NCI-H524 (cell line): Measurements from ENCODE around the gene MST1.

ENCODE experiments used
- DNase-seq, 2 experiments: peaks; one replicate each; lab custom pipeline; 2025; lab: John Stamatoyannopoulos, UW

The MST1 gene

GRCh38 chr3:49717959-49718857, 28.9 kb upstream of the MST1 start:
- no peak for DNase-seq

- no peak for DNase-seq
Measured at GRCh38 chr3:49717211-49717958, 28.1 kb upstream of the MST1 start.

GRCh38 chr3:49716691-49717210, 27.5 kb upstream of the MST1 start:
- DNase-seq: no peak

- DNase-seq: no peak
Measured at GRCh38 chr3:49716169-49716568, 26.9 kb upstream of the MST1 start.

- DNase-seq: no peak
Measured at GRCh38 chr3:49715611-49716121, 26.4 kb upstream of the MST1 start.

- no peak for DNase-seq
Measured at GRCh38 chr3:49714728-49715550, 25.7 kb upstream of the MST1 start.

- no peak for DNase-seq
Measured at GRCh38 chr3:49713336-49714105, 24.2 kb upstream of the MST1 start.

GRCh38 chr3:49712631-49713317, 23.5 kb upstream of the MST1 start:
- DNase-seq: no peak

- no peak for DNase-seq
Measured at GRCh38 chr3:49712166-49712565, 22.9 kb upstream of the MST1 start.

- no peak for DNase-seq
Measured at GRCh38 chr3:49711489-49711888, 22.2 kb upstream of the MST1 start.

- DNase-seq: no peak
Measured at GRCh38 chr3:49709852-49710251, 20.6 kb upstream of the MST1 start.

- DNase-seq: no peak
Measured at GRCh38 chr3:49707113-49707480, 17.8 kb upstream of the MST1 start.

GRCh38 chr3:49706456-49707112, 17.3 kb upstream of the MST1 start:
- no peak for DNase-seq

GRCh38 chr3:49705390-49705960, 16.2 kb upstream of the MST1 start:
- no peak for DNase-seq

- no peak for DNase-seq
Measured at GRCh38 chr3:49704629-49705028, 15.4 kb upstream of the MST1 start.

GRCh38 chr3:49703956-49704355, 14.7 kb upstream of the MST1 start:
- no peak for DNase-seq

- peak; percentile 29 to 62 for DNase-seq
Measured at GRCh38 chr3:49703443-49703927, 14.2 kb upstream of the MST1 start.

GRCh38 chr3:49702672-49703071, 13.4 kb upstream of the MST1 start:
- DNase-seq: no peak

- no peak for DNase-seq
Measured at GRCh38 chr3:49701388-49702077, 12.3 kb upstream of the MST1 start.
